DMS53 (cell line): ENCODE measurements around the gene PHC1.
"Not testable (repeated sequence)": the region's sequence is repeated elsewhere in the genome, so short reads cannot be mapped to it uniquely, and the experiment has no call there.

Experiments
- DNase-seq: peaks from one replicate; lab custom pipeline; 2025; lab: John Stamatoyannopoulos, UW

The PHC1 gene

GRCh38 chr12:8914033-8914715 is at the start of gene PHC1:
TSS of gene PHC1 (plus strand) at chr12:8914509. CDS start at chr12:8917678, 3,169 bp downstream.
- peak; percentile 96 for DNase-seq

GRCh38 chr12:8866429-8866828 is 47.9 kb upstream of the PHC1 start:
- DNase-seq = peak; percentile 29

GRCh38 chr12:8867009-8867408 is 47.3 kb upstream of the PHC1 start:
- DNase-seq = no peak

GRCh38 chr12:8867786-8868185 is 46.5 kb upstream of the PHC1 start:
- no peak for DNase-seq

GRCh38 chr12:8870586-8870985 is 43.7 kb upstream of the PHC1 start:
- DNase-seq = no peak

GRCh38 chr12:8871068-8871467 is 43.2 kb upstream of the PHC1 start:
- no peak for DNase-seq

- DNase-seq = no peak
Measured at GRCh38 chr12:8876887-8877286, 37.4 kb upstream of the PHC1 start.

GRCh38 chr12:8886502-8887284 is 27.6 kb upstream of the PHC1 start:
- no peak for DNase-seq

GRCh38 chr12:8887285-8887715 is 27.0 kb upstream of the PHC1 start:
- no peak for DNase-seq

- DNase-seq = peak; percentile 79
Measured at GRCh38 chr12:8890313-8891085, 23.8 kb upstream of the PHC1 start.

GRCh38 chr12:8891976-8892375 is 22.3 kb upstream of the PHC1 start:
- no peak for DNase-seq

GRCh38 chr12:8894378-8894777 is 19.9 kb upstream of the PHC1 start:
- peak; percentile 30 for DNase-seq

- no peak for DNase-seq
Measured at GRCh38 chr12:8894986-8895385, 19.3 kb upstream of the PHC1 start.

GRCh38 chr12:8897081-8897480 is 17.2 kb upstream of the PHC1 start:
- no peak for DNase-seq

- DNase-seq = no peak
Measured at GRCh38 chr12:8899830-8900229, 14.5 kb upstream of the PHC1 start.

GRCh38 chr12:8902703-8903102 is 11.6 kb upstream of the PHC1 start:
- not testable (repeated sequence) for DNase-seq

GRCh38 chr12:8903646-8904045 is 10.7 kb upstream of the PHC1 start:
- no peak for DNase-seq

GRCh38 chr12:8904665-8905064 is 9.6 kb upstream of the PHC1 start:
- no peak for DNase-seq

- DNase-seq = no peak
Measured at GRCh38 chr12:8905546-8905945, 8.8 kb upstream of the PHC1 start.

- no peak for DNase-seq
Measured at GRCh38 chr12:8906266-8907180, 7.8 kb upstream of the PHC1 start.

GRCh38 chr12:8907513-8907912 is 6.8 kb upstream of the PHC1 start:
- peak; percentile 51 for DNase-seq

GRCh38 chr12:8909752-8910151 is 4.6 kb upstream of the PHC1 start:
- DNase-seq = no peak
